Endothelial cell of umbilical vein (primary cell): Measurements from ENCODE around the gene EFCAB8. TPM values are rescaled to one million over a fixed set of nuclear protein-coding genes. Genes with fewer than 3 reads are reported as not detected.

ENCODE experiments used
- BruUV-seq: library from RNA; stranded (reverse); fragments of 400-500 nt; replicated peaks from 2 replicates; lab custom pipeline; 2021; lab: Mats Ljungman, UMichigan
- CTCF ChIA-PET: fragments of 300-600, 350-600 bp; sonication (Branson Sonifier 250); formaldehyde crosslinking; loops from one replicate; lab custom pipeline; 2021; ENCODE audit warnings: antibody characterized with exemption, inconsistent platforms; lab: Charles Lee
- POLR2A ChIA-PET: fragments of 300-600, 350-600 bp; sonication (Branson Sonifier 250); formaldehyde crosslinking; loops from one replicate; lab custom pipeline; 2021; ENCODE audit warnings: antibody characterized with exemption, inconsistent platforms; lab: Charles Lee
- DNase-seq: peaks from one replicate; pipeline ENCODE4 v3.0.0-alpha.2; 2011; ENCODE audit warnings: low read depth, low spot score
- FAIRE-seq: peaks from 2 replicates; lab custom pipeline; 2011; peaks lifted over from hg19 to GRCh38; lab: Jason Lieb, UNC
- H2AFZ ChIP-seq: 2 replicates; pipeline ENCODE4 v1.6.0; 2012; ENCODE audit warnings: low read depth, low read length, control low read depth, inconsistent platforms
- H3K27ac ChIP-seq: 2 replicates; pipeline ENCODE4 v1.5.1; 2011; ENCODE audit warnings: low read depth, mild to moderate bottlenecking, control low read depth, low read length, moderate library complexity; ENCODE audit not compliant: insufficient read depth
- H3K27me3 ChIP-seq, 2 experiments: 2 replicates each; pipeline versions ENCODE4 v1.6.0 to v1.6.1; 2011; ENCODE audit warnings: low read length in 2 of 2, mixed read lengths in 1 of 2; ENCODE audit not compliant: control insufficient read depth in 2 of 2, insufficient read depth in 2 of 2
- H3K36me3 ChIP-seq, 2 experiments: 2 replicates in 1 of 2; 3 replicates in 1 of 2; pipeline ENCODE4 v1.5.1; 2011; ENCODE audit warnings: low read length in 2 of 2, mild to moderate bottlenecking in 1 of 2, moderate library complexity in 1 of 2; ENCODE audit not compliant: control insufficient read depth in 2 of 2, insufficient read depth in 2 of 2; ENCODE audit errors: extremely low read depth in 1 of 2
- H3K4me1 ChIP-seq: 3 replicates; pipeline ENCODE4 v1.5.1; 2011; ENCODE audit warnings: mild to moderate bottlenecking, low read length; ENCODE audit not compliant: control insufficient read depth, insufficient read depth; ENCODE audit errors: extremely low read depth
- H3K4me2 ChIP-seq: 2 replicates; pipeline ENCODE4 v1.6.1; 2011; ENCODE audit warnings: low read length, control low read depth, mixed read lengths; ENCODE audit not compliant: insufficient read depth
- H3K4me3 ChIP-seq, 3 experiments: fragments of 200-600 bp in 1 of 3; sonication (generic), shearing (Covaris generic) in 1 of 3; replicated peaks in 1 of 3; 2 replicates each; pipeline ENCODE4 v1.5.1; 2011 to 2016; ENCODE audit warnings: control low read depth in 3 of 3, low read length in 3 of 3, mild to moderate bottlenecking in 2 of 3, inconsistent platforms in 1 of 3, low read depth in 1 of 3, moderate library complexity in 1 of 3; ENCODE audit not compliant: insufficient read depth in 1 of 3
- H3K79me2 ChIP-seq: 2 replicates; pipeline ENCODE4 v1.6.0; 2012; ENCODE audit warnings: low read length, inconsistent platforms; ENCODE audit not compliant: control insufficient read depth, insufficient read depth
- H3K9ac ChIP-seq: replicated peaks from 2 replicates; pipeline ENCODE3; 2011; ENCODE audit warnings: low read length, control low read depth; ENCODE audit not compliant: insufficient read depth; ENCODE audit errors: extremely low read depth
- H3K9me1 ChIP-seq: replicated peaks from 3 replicates; pipeline ENCODE4 v1.6.0; 2011; ENCODE audit warnings: mild to moderate bottlenecking, low read length; ENCODE audit not compliant: control insufficient read depth, insufficient read depth; ENCODE audit errors: extremely low read depth
- H3K9me3 ChIP-seq: replicated peaks from 2 replicates; pipeline ENCODE4 v1.5.1; 2012; ENCODE audit warnings: low read length, inconsistent platforms; ENCODE audit not compliant: control insufficient read depth, insufficient read depth
- H4K20me1 ChIP-seq: replicated peaks from 2 replicates; pipeline ENCODE3; 2011; ENCODE audit warnings: mild to moderate bottlenecking, low read length; ENCODE audit not compliant: control insufficient read depth, insufficient read depth; ENCODE audit errors: extremely low read depth
- EZH2 ChIP-seq: IDR thresholded peaks from 2 replicates; pipeline ENCODE4 v1.6.1; 2012; ENCODE audit warnings: borderline replicate concordance, low read depth, mild to moderate bottlenecking, moderate library complexity, low read length, inconsistent platforms; ENCODE audit not compliant: severe bottlenecking
- FOS ChIP-seq: IDR thresholded peaks from 2 replicates; pipeline ENCODE4 v1.6.1; 2011; ENCODE audit warnings: mild to moderate bottlenecking, low read length, moderate library complexity, borderline replicate concordance; ENCODE audit not compliant: insufficient read depth
- GATA2 ChIP-seq: IDR thresholded peaks from 2 replicates; pipeline ENCODE4 v1.7.0; 2011; ENCODE audit warnings: low read depth, mild to moderate bottlenecking, moderate library complexity, mixed read lengths, low read length; ENCODE audit not compliant: insufficient read length, insufficient read depth
- JUN ChIP-seq: IDR thresholded peaks from 2 replicates; pipeline ENCODE4 v1.6.1; 2011; ENCODE audit warnings: borderline replicate concordance, low read depth; ENCODE audit not compliant: insufficient read length, insufficient read depth
- MYC ChIP-seq: IDR thresholded peaks from one replicate; pipeline ENCODE4 v1.6.1; 2011; ENCODE audit warnings: mild to moderate bottlenecking, low read depth, low read length
- POLR2A ChIP-seq: IDR thresholded peaks from 2 replicates; pipeline ENCODE4 v1.6.1; 2012; ENCODE audit warnings: low read depth, mild to moderate bottlenecking, control low read depth, low read length
- POLR2AphosphoS5 ChIP-seq: IDR thresholded peaks from 2 replicates; pipeline ENCODE4 v1.6.1; 2012; ENCODE audit warnings: low read depth, mild to moderate bottlenecking, control low read depth, low read length, moderate library complexity; ENCODE audit not compliant: insufficient read depth
- dilution Hi-C: fragments of 300-500 bp; cut with MboI; formaldehyde crosslinking; loops from one replicate; pipeline ENCODE4 v1.15.0; 2019; ENCODE audit warnings: low sequenced_read_pairs; ENCODE audit not compliant: extremely low pct_ligation_motif_present
- intact Hi-C: fragments of 100-400 bp; cut with micrococcal nuclease; formaldehyde crosslinking; loops from one replicate; pipeline ENCODE4 v1.10.0; 2022
- polyA plus RNA-seq, 4 experiments: library from polyadenylated mRNA; depleted of rRNA in 3 of 4; stranded (reverse) in 3 of 4; unstranded in 1 of 4; fragments of >200 nt; gene quantifications; 2 replicates each; pipeline versions ENCODE4 v1.2.1 to v1.2.3, GENCODE V29; 2011 to 2012; ENCODE audit warnings: missing spikeins in 1 of 4
- total RNA-seq: library from RNA; stranded (reverse); gene quantifications from 2 replicates; pipeline ENCODE4 v1.2.3, GENCODE V29; 2021
- TF ChIP-seq, protein P1 (sequence below), 2 donors: IDR thresholded peaks; 1 replicate in 1 of 2; 2 replicates in 1 of 2; pipeline ENCODE4 v1.5.1; 2011; ENCODE audit warnings: low read length in 2 of 2, mild to moderate bottlenecking in 2 of 2, moderate library complexity in 2 of 2, control low read depth in 1 of 2, inconsistent platforms in 1 of 2, low read depth in 1 of 2; ENCODE audit not compliant: insufficient read depth in 1 of 2; ENCODE audit errors: extremely low read depth in 1 of 2
- TF ChIP-seq, protein P2 (sequence below): IDR thresholded peaks from 2 replicates; pipeline ENCODE4 v1.6.1; 2011; ENCODE audit not compliant: insufficient read depth, insufficient read length

EFCAB8 gene
- total and polyA plus RNA-seq, 2 donors (not counting 3 experiments of a cell fraction or from before 2014, with no cell fraction given): 0.01 to 0.31 TPM

DNA sequence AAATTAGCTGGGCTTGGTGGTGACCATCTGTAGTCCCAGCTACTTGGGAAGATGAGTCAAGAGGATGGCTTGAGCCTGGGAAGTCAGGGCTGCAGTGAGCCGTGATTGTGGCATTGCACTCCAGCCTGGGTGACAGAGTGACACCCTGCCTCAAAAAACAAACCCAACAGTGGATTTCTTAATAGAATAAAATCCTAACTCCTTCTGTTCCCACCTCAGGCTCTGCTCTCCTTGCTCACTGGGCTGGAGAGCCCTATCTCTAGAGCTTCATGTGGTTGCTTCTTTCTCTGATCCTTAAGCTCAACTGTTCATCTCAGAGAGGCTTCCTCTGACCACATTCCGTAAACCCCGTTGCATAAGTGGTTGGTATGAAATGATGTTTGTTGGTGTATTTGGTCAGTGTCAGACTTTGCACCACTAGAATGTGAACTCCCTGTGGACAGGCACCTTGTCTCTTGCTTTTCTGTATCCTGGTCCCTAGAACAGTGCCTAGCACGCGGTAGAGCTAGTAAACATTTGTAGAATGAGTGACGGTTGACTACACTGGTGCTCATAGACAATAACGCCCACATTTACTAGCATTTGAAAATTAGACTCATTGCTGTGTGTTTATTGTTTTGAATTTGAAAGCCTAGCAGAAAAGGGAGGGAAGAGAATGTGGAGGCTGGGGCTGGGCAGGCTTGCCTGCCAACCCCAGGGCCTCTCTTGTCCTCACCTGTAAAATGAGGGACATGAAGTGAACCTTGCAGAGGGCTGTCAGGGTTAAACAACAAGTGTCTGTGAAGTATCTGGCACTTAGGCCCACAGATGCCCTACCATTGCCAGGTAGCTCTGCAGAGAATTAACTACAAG is 34.8 kb upstream of the EFCAB8 start:
- no peaks in the 10 kb centered on the region for H3K9me3 ChIP-seq
- intact Hi-C loops: no loop called here
- BruUV-seq: no TSS peak
- POLR2A ChIA-PET: no interaction called here
- no peak for DNase-seq
- H3K27me3 ChIP-seq: no peaks in the 10 kb centered on the region
- H3K4me2 ChIP-seq: no peak overlapping the region
- H3K27ac ChIP-seq: no peak overlapping the region
- FAIRE-seq: no peak
- no peak overlapping the region for H3K4me3 ChIP-seq
- H3K79me2 ChIP-seq: peaks cover 82% of the 10 kb centered on the region
- no peaks in the 10 kb centered on the region for H3K9me1 ChIP-seq
- peaks cover 8% of the 10 kb centered on the region for H4K20me1 ChIP-seq
- no peak overlapping the region for H2AFZ ChIP-seq
- CTCF ChIA-PET: no interaction called here
- dilution Hi-C loops: no loop called here
- TF ChIP-seq JUN (no peak), POLR2AphosphoS5 (no peak), POLR2A (no peak), FOS (no peak), EZH2 (no peak), MYC (no peak), GATA2 (no peak)
- TF ChIP-seq, protein P1, sequence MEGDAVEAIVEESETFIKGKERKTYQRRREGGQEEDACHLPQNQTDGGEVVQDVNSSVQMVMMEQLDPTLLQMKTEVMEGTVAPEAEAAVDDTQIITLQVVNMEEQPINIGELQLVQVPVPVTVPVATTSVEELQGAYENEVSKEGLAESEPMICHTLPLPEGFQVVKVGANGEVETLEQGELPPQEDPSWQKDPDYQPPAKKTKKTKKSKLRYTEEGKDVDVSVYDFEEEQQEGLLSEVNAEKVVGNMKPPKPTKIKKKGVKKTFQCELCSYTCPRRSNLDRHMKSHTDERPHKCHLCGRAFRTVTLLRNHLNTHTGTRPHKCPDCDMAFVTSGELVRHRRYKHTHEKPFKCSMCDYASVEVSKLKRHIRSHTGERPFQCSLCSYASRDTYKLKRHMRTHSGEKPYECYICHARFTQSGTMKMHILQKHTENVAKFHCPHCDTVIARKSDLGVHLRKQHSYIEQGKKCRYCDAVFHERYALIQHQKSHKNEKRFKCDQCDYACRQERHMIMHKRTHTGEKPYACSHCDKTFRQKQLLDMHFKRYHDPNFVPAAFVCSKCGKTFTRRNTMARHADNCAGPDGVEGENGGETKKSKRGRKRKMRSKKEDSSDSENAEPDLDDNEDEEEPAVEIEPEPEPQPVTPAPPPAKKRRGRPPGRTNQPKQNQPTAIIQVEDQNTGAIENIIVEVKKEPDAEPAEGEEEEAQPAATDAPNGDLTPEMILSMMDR (IDR thresholded peaks at IDR 0.05; ENCODE audit: extremely low read depth in 1 of 2, insufficient read depth in 1 of 2, low read depth in 1 of 2, low read length in 2 of 2): no peak
- TF ChIP-seq, protein P2, sequence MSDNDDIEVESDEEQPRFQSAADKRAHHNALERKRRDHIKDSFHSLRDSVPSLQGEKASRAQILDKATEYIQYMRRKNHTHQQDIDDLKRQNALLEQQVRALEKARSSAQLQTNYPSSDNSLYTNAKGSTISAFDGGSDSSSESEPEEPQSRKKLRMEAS: no peak
- peaks cover 46% of the 10 kb centered on the region for H3K4me1 ChIP-seq
- H3K36me3 ChIP-seq: peaks cover 4 to 10% of the 10 kb centered on the region in 2 experiments
- H3K9ac ChIP-seq: no peak overlapping the region
